22Rv1 (cell line): ENCODE measurements around the gene ANKRD18B.

Source experiments
- ZFX ChIP-seq: fragments of 450-650 bp; IDR thresholded peaks from 2 replicates; pipeline ENCODE4 v1.6.1; 2017; ENCODE audit warnings: antibody characterized with exemption, borderline replicate concordance
- TF ChIP-seq, protein P1 (sequence below): fragments of 450-650 bp; IDR thresholded peaks from 2 replicates; pipeline ENCODE4 v1.5.1; 2017; ENCODE audit warnings: mild to moderate bottlenecking

DNA sequence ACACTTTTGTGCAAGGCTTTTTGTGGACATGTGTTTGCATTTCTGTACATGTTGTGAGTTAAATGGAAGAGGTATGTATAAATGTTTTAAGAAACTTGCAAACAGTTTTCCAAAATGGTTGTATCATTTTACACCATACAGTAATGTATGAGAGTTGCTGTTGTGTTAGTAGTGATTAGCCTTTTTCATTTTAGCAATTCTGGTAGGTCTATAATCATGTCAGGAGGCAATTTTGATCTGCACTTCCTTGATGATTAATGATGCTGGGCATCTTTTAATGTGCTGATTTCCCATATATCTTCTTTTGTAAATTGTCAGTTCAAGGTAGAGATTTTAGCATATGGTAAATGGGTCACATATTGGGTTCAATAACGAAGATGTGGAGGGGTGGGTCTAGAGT, 87.3 kb downstream of the ANKRD18B start:
- TF ChIP-seq, protein P1, sequence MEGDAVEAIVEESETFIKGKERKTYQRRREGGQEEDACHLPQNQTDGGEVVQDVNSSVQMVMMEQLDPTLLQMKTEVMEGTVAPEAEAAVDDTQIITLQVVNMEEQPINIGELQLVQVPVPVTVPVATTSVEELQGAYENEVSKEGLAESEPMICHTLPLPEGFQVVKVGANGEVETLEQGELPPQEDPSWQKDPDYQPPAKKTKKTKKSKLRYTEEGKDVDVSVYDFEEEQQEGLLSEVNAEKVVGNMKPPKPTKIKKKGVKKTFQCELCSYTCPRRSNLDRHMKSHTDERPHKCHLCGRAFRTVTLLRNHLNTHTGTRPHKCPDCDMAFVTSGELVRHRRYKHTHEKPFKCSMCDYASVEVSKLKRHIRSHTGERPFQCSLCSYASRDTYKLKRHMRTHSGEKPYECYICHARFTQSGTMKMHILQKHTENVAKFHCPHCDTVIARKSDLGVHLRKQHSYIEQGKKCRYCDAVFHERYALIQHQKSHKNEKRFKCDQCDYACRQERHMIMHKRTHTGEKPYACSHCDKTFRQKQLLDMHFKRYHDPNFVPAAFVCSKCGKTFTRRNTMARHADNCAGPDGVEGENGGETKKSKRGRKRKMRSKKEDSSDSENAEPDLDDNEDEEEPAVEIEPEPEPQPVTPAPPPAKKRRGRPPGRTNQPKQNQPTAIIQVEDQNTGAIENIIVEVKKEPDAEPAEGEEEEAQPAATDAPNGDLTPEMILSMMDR = no peak
- no peak for TF ChIP-seq ZFX
